ENCODE measurements around the gene TBC1D13. TPM values are rescaled to one million over a fixed set of nuclear protein-coding genes. Genes with fewer than 3 reads are reported as not detected.

The TBC1D13 gene
- polyA plus RNA-seq, 1 experiment = 31.9 TPM

DNA sequence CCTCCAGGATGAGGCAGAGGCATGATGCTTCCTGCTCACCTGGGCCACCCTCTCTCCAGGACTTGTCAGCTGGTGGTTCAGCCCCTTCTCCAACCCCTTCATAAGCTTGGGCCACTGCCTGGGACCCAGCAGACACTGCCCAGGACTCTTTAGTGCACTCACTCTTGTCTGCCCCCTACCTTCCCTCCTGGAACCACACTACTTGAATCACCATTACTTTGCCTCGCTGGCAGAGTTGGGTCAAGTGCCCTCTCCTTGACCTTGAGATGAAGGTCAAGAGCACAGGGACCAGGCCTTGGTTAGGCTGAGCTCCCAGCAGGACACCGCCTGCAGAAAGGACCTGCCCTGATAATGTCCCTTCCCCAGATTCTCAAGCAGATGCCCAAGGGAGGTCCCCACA lies 22.8 kb downstream of the TBC1D13 start:
- peaks cover 25% of the 10 kb centered on the region for H3K36me3 ChIP-seq (ENCODE audit: control insufficient read depth, insufficient read depth, low read length)
- no peak for DNase-seq (ENCODE audit: low read depth)
- POLR2A ChIA-PET = no interaction called here
- H3K27me3 ChIP-seq (ENCODE audit: control insufficient read depth, insufficient read depth, low read length) = no peaks in the 10 kb centered on the region
- TF ChIP-seq, protein P1, sequence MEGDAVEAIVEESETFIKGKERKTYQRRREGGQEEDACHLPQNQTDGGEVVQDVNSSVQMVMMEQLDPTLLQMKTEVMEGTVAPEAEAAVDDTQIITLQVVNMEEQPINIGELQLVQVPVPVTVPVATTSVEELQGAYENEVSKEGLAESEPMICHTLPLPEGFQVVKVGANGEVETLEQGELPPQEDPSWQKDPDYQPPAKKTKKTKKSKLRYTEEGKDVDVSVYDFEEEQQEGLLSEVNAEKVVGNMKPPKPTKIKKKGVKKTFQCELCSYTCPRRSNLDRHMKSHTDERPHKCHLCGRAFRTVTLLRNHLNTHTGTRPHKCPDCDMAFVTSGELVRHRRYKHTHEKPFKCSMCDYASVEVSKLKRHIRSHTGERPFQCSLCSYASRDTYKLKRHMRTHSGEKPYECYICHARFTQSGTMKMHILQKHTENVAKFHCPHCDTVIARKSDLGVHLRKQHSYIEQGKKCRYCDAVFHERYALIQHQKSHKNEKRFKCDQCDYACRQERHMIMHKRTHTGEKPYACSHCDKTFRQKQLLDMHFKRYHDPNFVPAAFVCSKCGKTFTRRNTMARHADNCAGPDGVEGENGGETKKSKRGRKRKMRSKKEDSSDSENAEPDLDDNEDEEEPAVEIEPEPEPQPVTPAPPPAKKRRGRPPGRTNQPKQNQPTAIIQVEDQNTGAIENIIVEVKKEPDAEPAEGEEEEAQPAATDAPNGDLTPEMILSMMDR (IDR thresholded peaks at IDR 0.05; ENCODE audit: insufficient read depth, low read depth, low read length) = no peak
- CTCF ChIA-PET = interaction anchor here (2.4 kb wide), 1 partner anchor 8 kb away, joined by 12 read pairs; the partner anchor contains the start of gene ENDOG
- no peak overlapping the region for H3K4me3 ChIP-seq (ENCODE audit: low read depth, low read length)

DNA sequence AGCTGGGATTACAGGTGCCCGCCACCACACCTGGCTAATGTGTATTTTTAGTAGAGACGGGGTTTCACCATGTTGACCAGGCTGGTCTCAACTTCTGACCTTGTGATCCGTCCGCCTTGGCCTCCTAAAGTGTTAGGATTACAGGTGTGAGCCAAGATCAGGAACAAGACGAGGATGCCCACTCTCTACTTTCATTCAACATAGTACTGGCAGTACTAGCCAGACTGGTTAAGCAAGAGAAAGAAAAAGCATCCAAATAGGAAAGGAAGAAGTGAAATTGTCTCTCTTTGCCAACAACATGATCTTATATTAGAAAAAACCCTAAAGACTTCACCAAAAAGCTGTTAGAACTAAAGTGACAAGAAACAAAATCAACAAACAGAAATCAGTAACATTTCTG lies 23.8 kb downstream of the TBC1D13 start:
- no peak overlapping the region for H3K4me3 ChIP-seq (ENCODE audit: low read depth, low read length)
- no peaks in the 10 kb centered on the region for H3K27me3 ChIP-seq (ENCODE audit: control insufficient read depth, insufficient read depth, low read length)
- DNase-seq (ENCODE audit: low read depth) = no peak
- peaks cover 21% of the 10 kb centered on the region for H3K36me3 ChIP-seq (ENCODE audit: control insufficient read depth, insufficient read depth, low read length)
- TF ChIP-seq, protein P1 (IDR thresholded peaks at IDR 0.05; ENCODE audit: insufficient read depth, low read depth, low read length) = no peak
- ChIA-PET CTCF (interaction anchor here (0.6 kb wide), 1 partner anchor 617 kb away, joined by 3 read pairs; no protein-coding TSS in a partner anchor), POLR2A (no interaction called here)

DNA sequence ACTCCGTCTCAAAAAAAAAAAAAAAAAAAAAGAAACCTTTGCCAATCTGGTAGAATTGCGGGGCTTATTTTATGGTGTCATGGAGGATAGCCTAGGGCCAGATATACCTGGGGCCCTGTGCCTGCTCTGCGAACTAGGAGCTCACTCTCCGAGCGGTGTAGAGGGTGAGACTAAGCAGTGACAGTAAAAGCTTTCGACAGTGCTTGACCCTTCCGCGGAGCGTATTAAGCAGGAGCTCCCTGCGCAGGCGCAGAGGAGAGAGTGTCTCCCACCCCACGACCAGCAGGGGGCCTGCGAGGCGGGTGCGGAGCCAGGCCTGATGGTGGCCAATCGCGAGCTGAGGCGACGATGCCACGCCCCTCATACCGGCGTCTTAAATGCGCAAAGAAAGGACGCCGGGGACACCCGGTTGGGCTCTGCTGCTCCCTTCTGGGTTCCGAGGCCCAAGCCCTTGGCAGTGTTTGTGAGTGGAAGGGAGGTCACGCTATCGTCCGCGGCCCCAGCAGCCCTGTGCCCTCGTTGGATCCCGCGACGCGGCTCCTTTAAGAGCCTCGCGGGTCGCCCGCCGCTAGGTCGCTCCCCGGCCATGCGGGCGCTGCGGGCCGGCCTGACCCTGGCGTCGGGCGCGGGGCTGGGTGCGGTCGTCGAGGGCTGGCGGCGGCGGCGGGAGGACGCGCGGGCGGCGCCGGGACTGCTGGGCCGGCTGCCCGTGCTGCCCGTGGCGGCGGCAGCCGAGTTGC lies 31.2 kb downstream of the TBC1D13 start, which contains the start of gene ENDOG:
Gene ENDOG (plus strand): TSS at position 402 of the 740 bp plus-strand sequence. CDS start 185 bp downstream, at position 587.
- CTCF ChIA-PET = interaction anchor here (0.5 to 2.1 kb wide), 29 partner anchors 9 to 377 kb away, joined by 3 to 14 read pairs (median 4); partner anchors contain the start of genes PHYHD1, SPOUT1, ZDHHC12 and ZER1
- POLR2A ChIA-PET = interaction anchor here (0.6 to 1.2 kb wide), 2 partner anchors 12 to 138 kb away, joined by 4 to 6 read pairs; partner anchors contain the start of gene SPOUT1
- peak within 1 kb of the TSS; percentile 67 for H3K4me3 ChIP-seq (ENCODE audit: low read depth, low read length)
- peak; percentile 88 for DNase-seq (ENCODE audit: low read depth)
- H3K36me3 ChIP-seq (ENCODE audit: control insufficient read depth, insufficient read depth, low read length) = peaks cover 7% of the 10 kb centered on the region; the same call in 1 of the 2 replicates
- H3K27me3 ChIP-seq (ENCODE audit: control insufficient read depth, insufficient read depth, low read length) = no peaks in the 10 kb centered on the region
- TF ChIP-seq, protein P1 (IDR thresholded peaks at IDR 0.05; ENCODE audit: insufficient read depth, low read depth, low read length) = peak; percentile 100

DNA sequence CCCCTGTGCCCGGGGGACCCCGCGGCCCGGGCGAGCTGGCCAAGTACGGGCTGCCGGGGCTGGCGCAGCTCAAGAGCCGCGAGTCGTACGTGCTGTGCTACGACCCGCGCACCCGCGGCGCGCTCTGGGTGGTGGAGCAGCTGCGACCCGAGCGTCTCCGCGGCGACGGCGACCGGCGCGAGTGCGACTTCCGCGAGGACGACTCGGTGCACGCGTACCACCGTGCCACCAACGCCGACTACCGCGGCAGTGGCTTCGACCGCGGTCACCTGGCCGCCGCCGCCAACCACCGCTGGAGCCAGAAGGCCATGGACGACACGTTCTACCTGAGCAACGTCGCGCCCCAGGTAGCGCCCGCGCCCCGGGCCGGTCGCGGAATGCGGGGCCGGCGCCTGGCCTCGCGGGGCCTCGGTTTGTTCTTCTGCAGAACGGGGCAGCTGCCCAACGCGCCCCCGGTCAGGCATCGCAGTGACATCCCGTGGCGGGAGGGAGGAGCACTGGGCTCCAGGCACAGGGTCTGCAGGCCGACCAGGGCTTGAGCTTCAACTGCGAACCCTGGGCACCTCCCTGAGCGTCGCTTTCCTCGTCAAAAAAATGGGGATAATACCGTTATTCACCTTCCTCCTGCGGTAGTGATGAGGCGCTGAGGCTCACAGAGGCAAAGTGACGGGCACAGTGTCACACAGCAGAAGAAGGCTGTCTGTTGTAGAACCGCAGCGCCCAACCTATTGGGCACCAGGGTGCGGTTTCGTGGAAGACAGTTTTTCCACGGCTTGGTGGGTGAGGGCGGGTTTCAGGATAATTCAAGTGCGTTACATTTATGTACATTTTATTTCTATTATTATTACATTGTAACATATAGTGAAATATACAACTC lies 32.0 kb downstream of the TBC1D13 start:
- Histone ChIP-seq H3K36me3 (ENCODE audit: control insufficient read depth, insufficient read depth, low read length) (peaks cover 12% of the 10 kb centered on the region; the same call in 1 of the 2 replicates), H3K4me3 (ENCODE audit: low read depth, low read length) (peak overlapping the region; percentile 67), H3K27me3 (ENCODE audit: control insufficient read depth, insufficient read depth, low read length) (no peaks in the 10 kb centered on the region)
- TF ChIP-seq, protein P1 (IDR thresholded peaks at IDR 0.05; ENCODE audit: insufficient read depth, low read depth, low read length) = no peak
- POLR2A ChIA-PET = interaction anchor here (1.2 kb wide), 1 partner anchor 11 kb away, joined by 6 read pairs; the partner anchor contains the start of gene SPOUT1
- DNase-seq (ENCODE audit: low read depth) = no peak
- CTCF ChIA-PET = interaction anchor here (0.5 to 2.1 kb wide), 23 partner anchors 8 to 184 kb away, joined by 3 to 14 read pairs (median 6); partner anchors contain the start of genes SPOUT1, ZDHHC12 and ZER1

Measured in BJ (cell line).